GM12872 (cell line): Measurements from ENCODE around the gene LAMA3.

Source experiments
- CTCF ChIP-seq: IDR thresholded peaks from 3 replicates; pipeline ENCODE4 v1.5.1; 2011; ENCODE audit warnings: low read depth, mild to moderate bottlenecking, low read length, moderate library complexity; ENCODE audit not compliant: insufficient read depth

Gene LAMA3

GRCh38 chr18:23822590-23823385 is 133.5 kb downstream of the LAMA3 start:
- no peak for TF ChIP-seq CTCF

GRCh38 chr18:23824240-23824639 is 135.0 kb downstream of the LAMA3 start:
- TF ChIP-seq CTCF = peak; percentile 10; the same call in 1 of the 3 replicates

DNA sequence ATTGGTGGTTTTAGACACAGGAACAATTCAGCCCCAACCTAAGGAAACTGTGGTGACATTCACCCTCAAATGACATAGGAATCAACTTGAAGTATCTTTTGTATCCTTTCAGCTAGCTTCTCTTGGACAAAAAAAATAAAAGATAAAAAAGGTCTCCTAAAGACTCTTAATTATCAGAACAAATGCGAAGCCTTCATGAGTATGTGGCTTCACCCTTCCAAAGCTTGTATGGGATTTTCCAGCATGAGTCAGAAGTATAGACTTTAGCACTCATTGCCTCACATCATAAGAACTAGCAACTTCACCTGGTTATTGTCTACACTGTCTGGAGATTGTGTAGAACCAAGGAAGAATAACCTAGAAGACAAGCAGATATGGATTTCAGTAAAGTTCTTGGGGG is 135.4 kb downstream of the LAMA3 start:
- no peak for TF ChIP-seq CTCF

DNA sequence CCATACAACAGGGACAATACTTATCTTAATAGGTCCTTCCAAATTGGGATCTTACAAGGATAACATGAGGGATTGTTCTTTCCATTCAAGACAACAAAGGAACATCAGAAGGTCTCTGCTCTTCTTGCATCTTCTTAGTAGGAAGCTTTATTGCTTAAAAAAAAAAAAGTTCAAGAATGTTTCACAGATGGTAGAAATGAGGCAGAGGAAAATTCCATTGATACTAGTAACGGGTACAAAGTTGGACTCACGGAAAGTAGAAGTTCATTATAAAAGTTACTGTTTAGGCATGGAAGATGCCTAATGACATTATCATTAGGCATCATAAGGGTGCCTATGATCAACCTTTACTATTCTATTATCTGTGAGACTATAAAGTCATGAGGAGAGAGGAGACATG is 136.2 kb downstream of the LAMA3 start:
- no peak for TF ChIP-seq CTCF

- TF ChIP-seq CTCF = no peak
Measured at GRCh38 chr18:23825978-23826405, 136.7 kb downstream of the LAMA3 start.

- TF ChIP-seq CTCF = no peak
Measured at GRCh38 chr18:23826850-23827620, 137.8 kb downstream of the LAMA3 start.

DNA sequence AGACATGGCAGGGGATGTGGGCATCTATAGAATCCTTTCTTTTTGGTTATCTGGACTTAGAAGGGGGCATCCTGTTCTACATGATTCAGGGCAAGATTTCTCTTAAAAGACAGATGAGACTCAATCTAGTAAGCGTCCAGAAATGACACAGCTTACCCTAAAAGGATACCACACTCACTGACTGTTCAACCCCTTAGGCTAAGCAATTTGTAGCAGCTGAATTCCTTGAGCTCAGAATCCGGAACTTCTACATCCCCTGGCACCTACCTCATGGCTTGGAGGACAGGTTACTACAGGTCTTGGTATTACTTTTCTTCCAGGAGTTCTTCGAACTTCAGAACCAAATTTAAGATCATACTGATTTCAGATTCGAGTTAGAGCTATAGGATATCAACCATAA is 138.4 kb downstream of the LAMA3 start:
- TF ChIP-seq CTCF = no peak
